Karpas-422 (cell line): ENCODE data around the gene GYG2. TPM values are rescaled to one million over a fixed set of nuclear protein-coding genes. Genes with fewer than 3 reads are reported as not detected.
"Not testable (repeated sequence)": the region's sequence is repeated elsewhere in the genome, so short reads cannot be mapped to it uniquely, and the experiment has no call there.

Experiments used
- DNase-seq: peaks from one replicate; pipeline ENCODE4 v3.0.0-alpha.2; 2015
- H2AFZ ChIP-seq: fragments of 200-600 bp; sonication (generic); 2 replicates; pipeline ENCODE4 v1.6.1; 2014; ENCODE audit warnings: antibody characterized with exemption, low read length, mixed read lengths
- H3K27ac ChIP-seq: fragments of 200-600 bp; sonication (generic); 2 replicates; pipeline ENCODE4 v1.5.1; 2014; ENCODE audit warnings: mild to moderate bottlenecking, low read length, moderate library complexity
- H3K27me3 ChIP-seq: fragments of 200-600 bp; sonication (generic); 2 replicates; pipeline ENCODE4 v1.6.1; 2014; ENCODE audit warnings: low read length, mixed read lengths
- H3K36me3 ChIP-seq: fragments of 200-600 bp; sonication (generic); 2 replicates; pipeline ENCODE4 v1.6.1; 2014; ENCODE audit warnings: low read length, mixed read lengths; ENCODE audit not compliant: insufficient read depth
- H3K4me1 ChIP-seq: fragments of 200-600 bp; sonication (generic); 2 replicates; pipeline ENCODE4 v1.6.1; 2014; ENCODE audit warnings: mild to moderate bottlenecking, low read length, mixed read lengths
- H3K4me2 ChIP-seq: fragments of 200-600 bp; sonication (generic); 2 replicates; pipeline ENCODE4 v1.6.1; 2014; ENCODE audit warnings: low read length, low read depth, mild to moderate bottlenecking; ENCODE audit not compliant: poor library complexity, severe bottlenecking
- H3K4me3 ChIP-seq: fragments of 200-600 bp; sonication (generic); 2 replicates; pipeline ENCODE4 v1.5.1; 2014; ENCODE audit warnings: mild to moderate bottlenecking, antibody characterized with exemption, low read length, mixed read lengths
- H3K79me2 ChIP-seq: fragments of 200-600 bp; sonication (generic); 2 replicates; pipeline ENCODE4 v1.6.1; 2014; ENCODE audit warnings: mild to moderate bottlenecking, low read length, mixed read lengths
- H3K9ac ChIP-seq: fragments of 200-600 bp; sonication (generic); 2 replicates; pipeline ENCODE4 v1.6.0; 2014; ENCODE audit warnings: low read length
- H3K9me2 ChIP-seq: fragments of 200-600 bp; sonication (generic), shearing (Covaris generic); replicated peaks from 2 replicates; pipeline ENCODE4 v1.6.0; 2014; ENCODE audit warnings: mild to moderate bottlenecking, low read length, moderate library complexity; ENCODE audit not compliant: insufficient read depth
- H3K9me3 ChIP-seq: fragments of 300-700, 200-600 bp; sonication (generic); 2 replicates; pipeline ENCODE4 v1.6.1; 2014; ENCODE audit warnings: low read length, mixed read lengths
- H4K20me1 ChIP-seq: fragments of 200-600 bp; sonication (generic); 2 replicates; pipeline ENCODE4 v1.6.1; 2014; ENCODE audit warnings: mild to moderate bottlenecking, antibody characterized with exemption, low read length, low read depth; ENCODE audit not compliant: insufficient read depth
- total RNA-seq: library from RNA; depleted of rRNA; stranded (reverse); fragments of >200 nt; shearing (Covaris generic); gene quantifications from 2 replicates; pipeline ENCODE4 v1.2.3, GENCODE V29; 2014; ENCODE audit warnings: low replicate concordance; rRNA removed

GYG2 gene
- not detected in 2 replicates for total RNA-seq

- no peaks in the 10 kb centered on the region for H3K4me1 ChIP-seq
- H3K79me2 ChIP-seq: no peaks in the 10 kb centered on the region
- no peaks in the 10 kb centered on the region for H3K27me3 ChIP-seq
- no peak within 1 kb of the TSS for H2AFZ ChIP-seq
- H3K4me3 ChIP-seq: no peak within 1 kb of the TSS
- no peak within 1 kb of the TSS for H3K27ac ChIP-seq
- no peaks in the 10 kb centered on the region for H3K9me3 ChIP-seq
- H3K9me2 ChIP-seq: no peaks in the 10 kb centered on the region
- no peak for DNase-seq
- H3K36me3 ChIP-seq: no peaks in the 10 kb centered on the region
- H3K4me2 ChIP-seq: no peak within 1 kb of the TSS
- H3K9ac ChIP-seq: no peak within 1 kb of the TSS
- H4K20me1 ChIP-seq: no peaks in the 10 kb centered on the region
Measured at GRCh38 chrX:2828344-2828958, at the start of gene GYG2. Gene GYG2, plus strand, starts transcription at chrX:2828930. Its CDS starts 1,259 bp downstream, at chrX:2830189.

- not testable (repeated sequence) for H3K9me2 ChIP-seq, DNase-seq, H3K27me3 ChIP-seq, H3K79me2 ChIP-seq, H3K4me2 ChIP-seq, H3K9me3 ChIP-seq, H3K4me1 ChIP-seq, H3K36me3 ChIP-seq, H2AFZ ChIP-seq, H3K27ac ChIP-seq, H4K20me1 ChIP-seq, H3K4me3 ChIP-seq, H3K9ac ChIP-seq
Measured at GRCh38 chrX:2780472-2781225, 48.1 kb upstream of the GYG2 start.

GRCh38 chrX:2781226-2781571, 47.5 kb upstream of the GYG2 start:
- H3K4me3 ChIP-seq: no peak overlapping the region
- no peak overlapping the region for H3K27ac ChIP-seq
- no peaks in the 10 kb centered on the region for H3K27me3 ChIP-seq
- H3K4me2 ChIP-seq: no peak overlapping the region
- no peaks in the 10 kb centered on the region for H3K4me1 ChIP-seq
- no peak overlapping the region for H3K9ac ChIP-seq
- no peaks in the 10 kb centered on the region for H3K79me2 ChIP-seq
- H3K9me2 ChIP-seq: no peaks in the 10 kb centered on the region
- H3K36me3 ChIP-seq: no peaks in the 10 kb centered on the region
- no peak for DNase-seq
- H2AFZ ChIP-seq: no peak overlapping the region
- no peaks in the 10 kb centered on the region for H3K9me3 ChIP-seq
- no peaks in the 10 kb centered on the region for H4K20me1 ChIP-seq

- no peak overlapping the region for H3K4me2 ChIP-seq
- no peaks in the 10 kb centered on the region for H3K27me3 ChIP-seq
- H3K79me2 ChIP-seq: no peaks in the 10 kb centered on the region
- no peak overlapping the region for H2AFZ ChIP-seq
- DNase-seq: no peak
- no peaks in the 10 kb centered on the region for H4K20me1 ChIP-seq
- no peak overlapping the region for H3K9ac ChIP-seq
- no peaks in the 10 kb centered on the region for H3K9me2 ChIP-seq
- H3K27ac ChIP-seq: no peak overlapping the region
- H3K4me3 ChIP-seq: no peak overlapping the region
- H3K9me3 ChIP-seq: no peaks in the 10 kb centered on the region
- H3K36me3 ChIP-seq: no peaks in the 10 kb centered on the region
- H3K4me1 ChIP-seq: no peaks in the 10 kb centered on the region
Measured at GRCh38 chrX:2781698-2782097, 47.0 kb upstream of the GYG2 start.

GRCh38 chrX:2782171-2782570, 46.6 kb upstream of the GYG2 start:
- no peak overlapping the region for H3K9ac ChIP-seq
- no peaks in the 10 kb centered on the region for H3K36me3 ChIP-seq
- no peak for DNase-seq
- no peaks in the 10 kb centered on the region for H3K9me3 ChIP-seq
- H3K27me3 ChIP-seq: no peaks in the 10 kb centered on the region
- no peaks in the 10 kb centered on the region for H3K4me1 ChIP-seq
- no peaks in the 10 kb centered on the region for H4K20me1 ChIP-seq
- no peak overlapping the region for H3K27ac ChIP-seq
- no peak overlapping the region for H2AFZ ChIP-seq
- no peak overlapping the region for H3K4me3 ChIP-seq
- H3K79me2 ChIP-seq: no peaks in the 10 kb centered on the region
- H3K9me2 ChIP-seq: no peaks in the 10 kb centered on the region
- no peak overlapping the region for H3K4me2 ChIP-seq

- no peaks in the 10 kb centered on the region for H4K20me1 ChIP-seq
- no peak overlapping the region for H3K27ac ChIP-seq
- no peak overlapping the region for H3K9ac ChIP-seq
- no peaks in the 10 kb centered on the region for H3K36me3 ChIP-seq
- no peaks in the 10 kb centered on the region for H3K4me1 ChIP-seq
- H3K4me2 ChIP-seq: no peak overlapping the region
- H3K79me2 ChIP-seq: no peaks in the 10 kb centered on the region
- no peaks in the 10 kb centered on the region for H3K9me2 ChIP-seq
- H3K4me3 ChIP-seq: no peak overlapping the region
- H3K27me3 ChIP-seq: no peaks in the 10 kb centered on the region
- no peaks in the 10 kb centered on the region for H3K9me3 ChIP-seq
- H2AFZ ChIP-seq: no peak overlapping the region
- no peak for DNase-seq
Measured at GRCh38 chrX:2782778-2783177, 46.0 kb upstream of the GYG2 start.

- Histone ChIP-seq H3K4me2 (no peak overlapping the region), H2AFZ (no peak overlapping the region), H3K27ac (no peak overlapping the region), H3K36me3 (no peaks in the 10 kb centered on the region), H3K9me2 (no peaks in the 10 kb centered on the region), H3K9ac (no peak overlapping the region), H3K27me3 (no peaks in the 10 kb centered on the region), H3K4me3 (no peak overlapping the region), H3K4me1 (no peaks in the 10 kb centered on the region), H3K79me2 (no peaks in the 10 kb centered on the region), H3K9me3 (no peaks in the 10 kb centered on the region), H4K20me1 (no peaks in the 10 kb centered on the region)
- DNase-seq: no peak
Measured at GRCh38 chrX:2784026-2784425, 44.7 kb upstream of the GYG2 start.

GRCh38 chrX:2785538-2785937, 43.2 kb upstream of the GYG2 start:
- DNase-seq: no peak
- no peaks in the 10 kb centered on the region for H3K79me2 ChIP-seq
- no peak overlapping the region for H2AFZ ChIP-seq
- no peak overlapping the region for H3K4me2 ChIP-seq
- no peaks in the 10 kb centered on the region for H3K36me3 ChIP-seq
- no peaks in the 10 kb centered on the region for H3K9me2 ChIP-seq
- no peak overlapping the region for H3K27ac ChIP-seq
- no peaks in the 10 kb centered on the region for H3K9me3 ChIP-seq
- H3K4me1 ChIP-seq: no peaks in the 10 kb centered on the region
- H3K27me3 ChIP-seq: no peaks in the 10 kb centered on the region
- no peaks in the 10 kb centered on the region for H4K20me1 ChIP-seq
- H3K4me3 ChIP-seq: no peak overlapping the region
- no peak overlapping the region for H3K9ac ChIP-seq
